GM19239 (cell line): ENCODE results near the gene RTBDN.

ENCODE experiments used
- DNase-seq: peaks from one replicate; pipeline ENCODE4 v3.0.0; 2011; ENCODE audit warnings: low spot score; ENCODE audit not compliant: insufficient read length
- FAIRE-seq: peaks from 2 replicates; lab custom pipeline; 2011; peaks lifted over from hg19 to GRCh38; lab: Jason Lieb, UNC

The RTBDN gene

DNA sequence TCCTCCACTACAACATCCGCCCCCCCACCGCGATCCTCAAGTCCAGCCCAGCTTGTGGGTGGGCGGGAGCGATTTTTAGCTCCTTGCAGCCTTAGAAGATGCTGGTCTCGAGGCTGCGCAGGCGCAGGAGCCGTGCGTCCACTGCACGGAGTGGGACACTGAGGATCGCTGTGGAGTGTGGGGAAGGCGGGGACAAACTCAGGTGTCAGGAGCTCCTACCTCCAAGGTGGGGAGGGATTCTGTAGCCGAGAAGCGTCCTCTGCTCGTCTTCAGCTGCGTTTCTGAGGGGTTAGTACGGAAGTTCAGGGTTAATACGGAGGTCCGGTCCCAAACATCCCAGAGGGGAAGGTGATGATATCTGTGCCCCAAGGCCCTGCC, at the start of gene RTBDN:
Gene RTBDN (minus strand): TSS at position 14 of the 378 bp plus-strand sequence. CDS start 4,600 bp downstream, outside the sequence.
- DNase-seq = no peak
- FAIRE-seq = no peak

GRCh38 chr19:12882589-12882988, 48.2 kb upstream of the RTBDN start:
- no peak for FAIRE-seq
- no peak for DNase-seq

DNA sequence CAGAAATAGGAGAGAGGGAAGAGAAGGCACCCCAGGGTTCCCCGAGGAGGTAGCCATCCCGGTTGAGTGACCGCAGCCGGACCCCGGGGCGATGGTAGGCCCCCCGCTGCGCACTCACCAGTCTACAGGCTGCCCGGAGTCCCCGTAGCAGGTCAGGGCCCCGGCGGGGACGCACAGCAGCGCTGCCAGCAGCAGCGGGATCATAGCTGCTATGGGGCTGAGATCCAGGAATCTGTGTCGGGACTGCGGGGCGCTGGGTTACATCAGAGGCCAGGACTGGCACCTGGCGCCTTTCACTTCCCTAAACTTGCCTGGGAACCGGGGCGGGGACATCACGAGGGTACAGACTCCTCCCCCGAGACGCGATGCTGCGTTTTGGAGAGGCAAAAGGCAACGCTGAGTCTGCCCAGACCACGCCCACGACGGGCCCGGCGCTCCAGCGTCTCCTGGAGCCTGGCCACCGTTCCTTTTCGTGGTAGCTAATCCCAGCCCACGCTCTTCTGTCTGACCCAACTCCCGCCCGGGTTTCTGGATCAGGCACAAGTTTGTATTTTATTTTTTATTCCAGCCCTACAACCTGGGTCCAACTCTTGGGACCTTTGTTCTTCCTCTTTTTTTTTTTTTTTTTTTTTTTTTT, 46.9 kb upstream of the RTBDN start, which contains the start of gene DNASE2:
Gene DNASE2 (minus strand): TSS at position 278 of the 637 bp plus-strand sequence. CDS start 74 bp downstream, at position 204.
- DNase-seq (peak; percentile 99), FAIRE-seq (peak; percentile 91)

DNA sequence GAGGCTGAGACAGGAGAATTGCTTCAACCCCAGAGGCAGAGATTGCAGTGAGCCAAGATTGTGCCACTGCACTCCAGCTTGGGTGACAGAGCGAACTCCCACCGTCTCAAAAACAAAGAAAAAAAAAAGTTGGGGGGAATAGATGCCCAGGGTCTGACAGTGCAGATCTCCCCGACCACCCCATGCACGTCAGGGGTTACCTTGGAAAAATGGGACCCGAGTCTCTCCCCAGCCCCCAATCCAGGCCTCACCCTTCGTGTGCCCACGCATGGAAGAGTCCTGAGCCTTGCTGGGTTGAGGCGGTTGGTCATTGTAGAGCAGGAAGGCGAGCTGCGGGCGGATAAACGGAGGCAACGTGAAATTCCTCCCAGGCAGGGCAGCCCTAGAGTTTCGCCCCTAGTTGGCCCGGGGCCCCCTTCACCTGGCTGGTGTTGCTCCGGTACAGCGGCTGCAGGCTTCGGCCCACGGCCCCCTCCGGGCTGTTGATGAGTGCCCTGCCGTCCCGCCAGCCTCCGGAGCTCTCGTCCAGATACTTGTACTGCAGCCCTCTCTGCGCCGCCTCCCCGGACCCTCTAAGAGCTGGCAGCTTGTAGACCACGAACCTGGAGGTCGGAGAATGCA, 46.3 kb upstream of the RTBDN start:
- FAIRE-seq (no peak), DNase-seq (no peak)

DNA sequence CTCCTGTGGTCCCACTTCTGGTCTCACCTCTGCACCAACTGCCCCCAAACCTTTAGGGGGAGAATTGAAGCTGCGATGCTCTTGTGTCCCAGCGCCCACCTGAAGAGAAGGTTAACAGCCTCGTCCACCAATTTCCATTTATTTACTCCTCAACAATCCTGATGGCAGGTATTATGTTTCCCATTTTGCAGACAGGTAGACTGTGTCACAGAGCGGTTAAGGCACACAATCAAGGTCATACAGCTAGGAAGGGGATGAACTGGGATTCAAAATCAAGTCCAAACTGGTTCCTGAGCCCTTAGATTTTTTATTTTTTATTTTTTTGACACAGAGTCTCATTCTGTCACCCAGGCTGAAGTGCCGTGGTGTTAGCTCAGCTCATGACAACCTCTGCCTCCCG, 40.7 kb upstream of the RTBDN start:
- DNase-seq (no peak), FAIRE-seq (no peak)

GRCh38 chr19:12873891-12874745, 39.7 kb upstream of the RTBDN start:
- no peak for DNase-seq
- FAIRE-seq = no peak

DNA sequence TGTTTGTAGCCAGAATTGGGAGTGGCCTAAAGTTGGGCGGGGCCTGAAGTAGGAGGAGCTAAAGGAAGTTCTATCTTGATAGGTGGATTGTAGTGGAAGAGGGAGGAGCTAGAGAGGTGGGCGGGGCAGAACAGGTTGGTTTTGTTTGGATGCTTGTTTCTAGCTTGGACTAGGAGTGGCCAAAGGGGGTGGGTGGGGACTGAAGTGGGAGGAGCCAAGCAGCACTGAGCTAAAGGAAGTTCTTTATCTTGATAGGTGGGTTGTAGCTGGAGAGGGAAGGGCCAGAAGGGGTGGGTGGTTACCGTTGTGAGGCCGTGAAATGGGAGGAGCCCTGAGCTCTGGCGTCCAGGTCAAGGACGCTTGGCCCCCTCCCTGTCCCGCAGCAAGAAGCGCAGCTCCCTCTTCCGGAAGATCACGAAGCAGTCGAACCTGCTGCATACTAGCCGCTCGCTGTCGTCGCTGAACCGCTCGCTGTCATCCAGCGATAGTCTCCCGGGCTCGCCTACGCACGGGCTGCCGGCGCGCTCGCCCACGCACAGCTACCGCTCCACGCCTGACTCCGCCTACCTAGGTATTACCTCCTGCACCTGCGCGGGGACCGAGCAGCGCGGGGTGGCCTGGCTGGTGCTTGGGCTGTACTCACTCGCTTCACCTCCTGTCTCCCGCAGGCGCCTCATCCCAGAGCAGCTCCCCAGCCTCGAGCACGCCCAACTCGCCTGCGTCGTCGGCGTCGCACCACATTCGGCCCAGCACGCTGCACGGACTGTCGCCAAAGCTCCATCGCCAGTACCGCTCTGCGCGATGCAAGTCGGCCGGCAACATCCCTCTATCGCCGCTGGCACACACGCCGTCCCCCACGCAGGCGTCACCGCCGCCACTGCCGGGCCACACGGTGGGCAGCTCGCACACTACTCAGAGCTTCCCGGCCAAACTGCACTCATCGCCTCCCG, 38.8 kb upstream of the RTBDN start:
- no peak for FAIRE-seq
- DNase-seq = no peak

GRCh38 chr19:12872255-12872654, 37.9 kb upstream of the RTBDN start:
- FAIRE-seq (no peak), DNase-seq (no peak)

- DNase-seq (no peak), FAIRE-seq (no peak)
Measured at GRCh38 chr19:12871681-12872080, 37.3 kb upstream of the RTBDN start.

DNA sequence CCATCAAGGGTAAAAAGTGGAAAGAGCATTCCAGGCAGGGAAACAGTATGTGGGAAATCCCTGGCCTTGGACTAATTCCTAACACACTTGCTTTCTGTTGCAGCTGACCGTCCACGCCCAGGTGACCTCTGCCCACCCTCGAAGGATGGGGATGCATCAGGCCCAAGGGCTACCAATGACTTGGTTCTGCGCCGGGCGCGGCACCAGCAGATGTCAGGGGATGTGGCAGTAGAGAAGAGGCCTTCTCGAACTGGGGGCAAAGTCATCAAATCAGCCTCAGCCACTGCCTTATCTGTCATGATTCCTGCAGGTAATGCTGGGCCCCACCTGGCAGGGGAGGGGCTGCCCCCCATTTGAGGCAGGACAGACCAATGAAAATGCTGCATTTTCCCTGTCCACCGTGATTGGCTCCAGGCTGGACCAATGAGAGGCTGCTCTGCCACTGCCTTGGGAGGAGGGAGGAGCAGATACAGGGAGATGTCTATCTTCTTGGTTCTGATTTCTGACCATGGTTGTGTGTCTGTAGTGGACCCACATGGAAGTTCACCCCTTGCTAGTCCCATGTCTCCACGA, 34.2 kb upstream of the RTBDN start:
- no peak for DNase-seq
- peak; percentile 75 for FAIRE-seq

DNA sequence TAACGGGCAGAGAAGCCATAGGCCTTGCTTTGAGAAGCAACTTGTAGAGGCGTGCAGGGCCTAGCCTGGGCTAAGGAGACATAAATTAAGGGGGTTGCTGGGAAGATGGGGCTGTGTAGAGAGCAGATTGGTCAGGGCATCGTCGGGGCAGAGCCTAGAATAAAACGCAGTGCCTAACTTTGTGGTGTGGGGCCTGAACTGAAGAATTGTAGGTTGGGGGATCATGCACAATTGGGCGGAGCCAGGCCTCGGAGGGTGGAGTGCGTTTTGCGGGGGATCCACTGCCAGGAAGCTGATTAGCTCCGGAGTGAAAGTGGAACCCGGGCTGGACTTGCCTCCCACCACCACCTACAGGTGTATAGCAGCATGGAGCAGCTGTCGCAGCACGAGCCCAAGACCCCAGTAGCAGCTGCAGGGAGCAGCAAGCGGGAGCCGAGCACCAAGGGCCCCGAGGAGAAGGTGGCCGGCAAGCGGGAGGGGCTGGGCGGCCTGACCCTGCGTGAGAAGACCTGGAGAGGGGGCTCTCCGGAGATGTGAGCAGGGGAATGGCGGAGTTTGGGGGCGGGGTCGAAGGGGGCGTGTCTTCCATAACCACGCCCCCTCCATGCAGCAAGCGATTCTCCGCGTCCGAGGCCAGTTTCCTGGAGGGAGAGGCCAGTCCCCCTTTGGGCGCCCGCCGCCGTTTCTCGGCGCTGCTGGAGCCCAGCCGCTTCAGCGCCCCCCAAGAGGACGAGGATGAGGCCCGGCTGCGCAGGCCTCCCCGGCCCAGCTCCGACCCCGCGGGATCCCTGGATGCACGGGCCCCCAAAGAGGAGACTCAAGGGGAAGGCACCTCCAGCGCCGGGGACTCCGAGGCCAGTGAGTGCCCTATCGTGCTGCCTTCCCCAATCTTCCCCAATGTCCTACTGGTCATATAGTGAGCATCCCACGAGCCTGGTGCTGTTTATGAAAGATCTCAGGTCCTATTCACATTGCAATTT, 33.0 kb upstream of the RTBDN start:
- DNase-seq = peak; percentile 96
- FAIRE-seq = peak; percentile 56

- DNase-seq (no peak), FAIRE-seq (no peak)
Measured at GRCh38 chr19:12866416-12867119, 32.2 kb upstream of the RTBDN start.

GRCh38 chr19:12865746-12866415, 31.5 kb upstream of the RTBDN start:
- FAIRE-seq = no peak
- no peak for DNase-seq

DNA sequence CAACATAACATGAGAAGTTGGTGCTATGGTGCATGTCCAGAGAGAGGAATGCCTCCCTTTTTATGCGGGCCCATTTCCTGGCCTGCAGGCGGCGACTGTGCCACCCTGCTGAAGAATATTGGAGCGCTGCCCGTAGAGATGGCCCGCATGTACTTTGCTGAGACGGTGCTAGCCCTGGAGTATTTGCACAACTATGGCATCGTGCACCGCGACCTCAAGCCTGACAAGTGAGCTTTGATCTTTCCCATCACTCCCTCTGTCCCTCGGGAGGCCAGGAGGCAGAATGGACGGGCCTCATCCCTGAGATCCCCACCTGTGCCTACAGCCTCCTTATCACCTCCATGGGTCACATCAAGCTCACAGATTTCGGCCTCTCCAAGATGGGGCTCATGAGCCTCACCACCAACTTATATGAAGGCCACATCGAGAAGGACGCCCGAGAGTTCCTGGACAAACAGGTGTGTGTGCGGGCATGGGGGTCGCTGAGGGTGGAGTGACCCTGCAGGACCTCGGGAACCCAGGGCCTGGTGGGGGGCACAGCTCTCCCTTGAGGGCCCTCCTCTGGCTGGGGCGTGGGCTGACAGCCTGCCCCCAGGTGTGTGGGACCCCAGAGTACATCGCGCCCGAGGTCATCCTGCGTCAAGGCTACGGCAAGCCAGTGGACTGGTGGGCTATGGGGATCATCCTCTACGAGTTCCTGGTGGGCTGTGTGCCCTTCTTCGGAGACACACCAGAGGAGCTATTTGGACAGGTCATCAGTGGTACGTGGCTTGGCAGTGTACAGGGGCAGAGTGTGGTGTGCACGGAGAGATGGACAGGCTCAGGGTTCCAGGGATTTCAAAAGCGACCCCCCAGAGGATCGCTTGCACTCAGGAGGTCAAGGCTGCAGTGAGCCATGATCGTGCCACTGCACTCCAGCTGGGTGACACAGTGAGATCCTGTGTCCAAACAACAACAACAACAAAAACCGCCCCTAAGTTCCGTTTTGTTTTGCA, 30.6 kb upstream of the RTBDN start:
- no peak for FAIRE-seq

DNA sequence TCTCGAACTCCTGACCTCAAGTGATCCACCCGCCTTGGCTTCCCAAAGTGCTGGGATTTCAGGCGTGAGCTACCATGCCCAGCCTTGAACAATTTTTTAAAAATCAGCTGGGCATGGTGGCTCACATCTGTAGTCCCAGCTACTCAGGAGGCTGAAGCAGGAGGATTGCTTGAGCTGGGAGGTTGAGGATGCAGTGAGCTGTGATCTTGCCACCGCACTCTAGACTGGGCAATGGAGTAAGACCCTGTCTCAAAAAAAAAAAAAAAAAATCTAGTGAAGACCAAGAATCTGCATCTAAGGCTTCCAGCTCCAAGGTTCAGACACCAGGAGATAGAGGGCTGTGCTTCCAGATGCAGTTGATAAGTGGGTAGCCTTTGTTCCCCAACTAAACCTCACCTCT, 29.8 kb upstream of the RTBDN start:
- no peak for FAIRE-seq
- DNase-seq = no peak

More for the DNA sequence above, 30.6 kb upstream of the RTBDN start:
- no peak for DNase-seq

DNA sequence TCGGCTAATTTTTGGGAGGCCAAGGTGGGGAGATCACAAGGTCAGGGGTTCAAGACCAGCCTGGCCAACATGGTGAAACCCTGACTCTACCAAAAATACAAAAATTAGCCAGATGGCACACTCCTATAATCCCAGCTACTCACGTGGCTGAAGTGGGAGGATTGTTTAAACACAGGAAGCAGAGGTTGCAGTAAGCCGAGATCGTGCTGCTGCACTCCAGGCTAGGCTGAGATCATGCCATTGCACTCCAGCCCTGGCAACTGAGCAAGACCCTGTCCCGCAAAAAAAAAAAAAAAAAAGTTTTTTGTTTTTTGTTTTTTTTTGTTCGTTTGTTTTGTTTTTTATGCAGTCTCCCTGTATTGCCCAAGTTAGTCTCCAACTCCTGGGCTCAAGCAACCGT, 25.2 kb upstream of the RTBDN start:
- DNase-seq (no peak), FAIRE-seq (no peak)
